Spleen (tissue), 7 donors: ENCODE results near the gene PEX26.

ENCODE experiments used
- POLR2A ChIP-seq, 3 donors: fragments of 450-650 bp; IDR thresholded peaks; one replicate each; pipeline ENCODE4 v1.5.1; 2017; ENCODE audit warnings: antibody characterized with exemption in 3 of 3, mild to moderate bottlenecking in 1 of 3
- POLR2AphosphoS5 ChIP-seq, 3 donors: sonication (generic); formaldehyde crosslinking; IDR thresholded peaks; one replicate each; pipeline ENCODE4 v1.5.1; 2017; ENCODE audit warnings: antibody characterized with exemption in 3 of 3
- TF ChIP-seq, protein P1 (sequence below), 11 experiments: fragments of 200-600 bp in 7 of 11; fragments of 450-650 bp in 4 of 11; sonication (generic) in 4 of 11; IDR thresholded peaks in 8 of 11; conservative IDR thresholded peaks in 3 of 11; 1 replicate in 7 of 11; 2 replicates in 4 of 11; pipeline versions ENCODE4 v1.4.0 to v1.8.0; 2016 to 2021; ENCODE audit warnings: antibody characterized with exemption in 11 of 11, inconsistent platforms in 4 of 11, mild to moderate bottlenecking in 1 of 11
- donor health status: DM: no; HTN: no; CAD: no; lungs with moderate emphysema.
- donor health status: DM: no; HTN: no; CAD: no.
- donor health status: DM: no; HTN: no; CAD: no.

DNA sequence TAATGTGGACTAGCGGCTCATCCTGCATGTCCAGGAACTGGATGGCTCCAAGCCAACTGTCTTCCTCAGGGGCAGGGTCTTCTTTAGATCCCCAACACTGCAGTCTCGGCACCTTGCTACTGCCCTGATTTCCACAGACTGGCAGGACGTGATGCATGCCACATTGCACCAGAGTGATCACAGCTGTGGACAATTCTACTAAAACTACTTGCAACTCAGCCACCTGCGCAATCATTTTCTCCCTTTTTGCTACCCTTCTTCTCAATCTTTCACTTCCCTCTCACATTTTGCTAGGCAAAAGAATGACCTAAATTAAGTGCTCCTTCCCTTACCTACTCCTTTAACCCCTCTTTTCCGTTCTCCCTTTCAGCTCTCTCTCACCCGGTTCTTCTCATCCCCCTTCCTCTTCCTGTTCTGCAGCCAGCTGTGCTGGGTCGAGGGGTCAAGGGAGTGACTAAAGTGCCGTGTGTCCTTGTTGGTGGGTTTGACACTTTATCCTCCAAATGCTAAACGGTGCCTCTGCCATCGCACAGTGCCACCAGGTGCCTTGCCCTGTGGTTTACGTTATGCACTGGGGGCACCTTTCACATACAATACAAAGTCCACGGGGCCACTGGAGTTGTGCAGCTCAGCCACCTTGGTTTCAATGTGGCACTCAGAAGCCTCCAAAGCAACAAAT is 11.5 kb upstream of the PEX26 start:
- TF ChIP-seq, protein P1, sequence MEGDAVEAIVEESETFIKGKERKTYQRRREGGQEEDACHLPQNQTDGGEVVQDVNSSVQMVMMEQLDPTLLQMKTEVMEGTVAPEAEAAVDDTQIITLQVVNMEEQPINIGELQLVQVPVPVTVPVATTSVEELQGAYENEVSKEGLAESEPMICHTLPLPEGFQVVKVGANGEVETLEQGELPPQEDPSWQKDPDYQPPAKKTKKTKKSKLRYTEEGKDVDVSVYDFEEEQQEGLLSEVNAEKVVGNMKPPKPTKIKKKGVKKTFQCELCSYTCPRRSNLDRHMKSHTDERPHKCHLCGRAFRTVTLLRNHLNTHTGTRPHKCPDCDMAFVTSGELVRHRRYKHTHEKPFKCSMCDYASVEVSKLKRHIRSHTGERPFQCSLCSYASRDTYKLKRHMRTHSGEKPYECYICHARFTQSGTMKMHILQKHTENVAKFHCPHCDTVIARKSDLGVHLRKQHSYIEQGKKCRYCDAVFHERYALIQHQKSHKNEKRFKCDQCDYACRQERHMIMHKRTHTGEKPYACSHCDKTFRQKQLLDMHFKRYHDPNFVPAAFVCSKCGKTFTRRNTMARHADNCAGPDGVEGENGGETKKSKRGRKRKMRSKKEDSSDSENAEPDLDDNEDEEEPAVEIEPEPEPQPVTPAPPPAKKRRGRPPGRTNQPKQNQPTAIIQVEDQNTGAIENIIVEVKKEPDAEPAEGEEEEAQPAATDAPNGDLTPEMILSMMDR (IDR thresholded peaks at IDR 0.05 in 8 of 11, conservative IDR thresholded peaks at IDR 0.05 in 3 of 11), result no peak
- TF ChIP-seq POLR2AphosphoS5 (IDR thresholded peaks at IDR 0.05), result peak in 2 of 3 donors; percentile 37 to 39
- no peak for TF ChIP-seq POLR2A (IDR thresholded peaks at IDR 0.05)
